RWPE2 (cell line): ENCODE data around the gene COX19.
"Not testable (repeated sequence)": the region's sequence is repeated elsewhere in the genome, so short reads cannot be mapped to it uniquely, and the experiment has no call there.

ENCODE experiments used
- ATAC-seq: fragments of 200-7000 bp; cut with Tn5 transposase; 3 replicates; pipeline ENCODE4 v1.9.1; 2021; ENCODE audit warnings: low read depth
- DNase-seq: peaks from one replicate; pipeline ENCODE4 v3.0.0-alpha.2; 2020; ENCODE audit warnings: low spot score
- H3K27ac ChIP-seq: fragments of 450-650 bp; 2 replicates; pipeline ENCODE4 v1.5.1; 2017; ENCODE audit warnings: mild to moderate bottlenecking; ENCODE audit not compliant: poor library complexity, severe bottlenecking
- H3K27me3 ChIP-seq: fragments of 250-450 bp; sonication (Bioruptor Pico); 2 replicates; pipeline ENCODE4 v1.5.1; 2021; ENCODE audit warnings: mild to moderate bottlenecking, moderate library complexity; ENCODE audit not compliant: insufficient read depth, poor library complexity, severe bottlenecking
- H3K36me3 ChIP-seq: fragments of 250-450 bp; sonication (Bioruptor Pico); 2 replicates; pipeline ENCODE4 v1.5.1; 2020; ENCODE audit warnings: low read depth, mild to moderate bottlenecking, moderate library complexity
- H3K4me1 ChIP-seq: fragments of 250-450 bp; sonication (Bioruptor Pico); 2 replicates; pipeline ENCODE4 v1.5.1; 2021; ENCODE audit warnings: mild to moderate bottlenecking, moderate library complexity; ENCODE audit not compliant: insufficient read depth, poor library complexity, severe bottlenecking
- H3K4me3 ChIP-seq: fragments of 250-450 bp; sonication (Bioruptor Pico); 2 replicates; pipeline ENCODE4 v1.5.1; 2021; ENCODE audit warnings: mild to moderate bottlenecking, moderate library complexity; ENCODE audit not compliant: severe bottlenecking
- H3K9me3 ChIP-seq: fragments of 250-450 bp; sonication (Bioruptor Pico); 2 replicates; pipeline ENCODE4 v1.5.1; 2021; ENCODE audit warnings: mild to moderate bottlenecking, moderate library complexity; ENCODE audit not compliant: severe bottlenecking
- CTCF ChIP-seq: fragments of 450-650 bp; IDR thresholded peaks from one replicate; pipeline ENCODE4 v1.5.1; 2017; ENCODE audit warnings: mild to moderate bottlenecking, moderate library complexity; ENCODE audit not compliant: poor library complexity, severe bottlenecking

Gene COX19

GRCh38 chr7:925601-926000, 49.7 kb downstream of the COX19 start:
- Histone ChIP-seq H3K9me3 (no peaks in the 10 kb centered on the region), H3K4me3 (no peak overlapping the region), H3K36me3 (no peaks in the 10 kb centered on the region), H3K27ac (no peak overlapping the region), H3K4me1 (peaks cover 7% of the 10 kb centered on the region), H3K27me3 (no peaks in the 10 kb centered on the region)
- no peak for TF ChIP-seq CTCF
- no peak for DNase-seq
- no peak for ATAC-seq

- peaks cover 7% of the 10 kb centered on the region for H3K4me1 ChIP-seq
- TF ChIP-seq CTCF, result no peak
- H3K4me3 ChIP-seq, result no peak overlapping the region
- H3K36me3 ChIP-seq, result no peaks in the 10 kb centered on the region
- H3K27ac ChIP-seq, result no peak overlapping the region
- ATAC-seq, result 0 out of 3 replicates have a peak, but pooled peaks have one; percentile 23
- H3K9me3 ChIP-seq, result no peaks in the 10 kb centered on the region
- no peaks in the 10 kb centered on the region for H3K27me3 ChIP-seq
- DNase-seq, result peak; percentile 55
Measured at GRCh38 chr7:924541-925231, 50.7 kb downstream of the COX19 start.

- not testable (repeated sequence) for H3K27me3 ChIP-seq, H3K36me3 ChIP-seq, H3K27ac ChIP-seq, H3K4me1 ChIP-seq, H3K4me3 ChIP-seq, ATAC-seq, H3K9me3 ChIP-seq
- peak; percentile 49 for DNase-seq
Measured at GRCh38 chr7:924042-924441, 51.3 kb downstream of the COX19 start.

GRCh38 chr7:923108-924041, 52.0 kb downstream of the COX19 start:
- TF ChIP-seq CTCF, result no peak
- peak; percentile 62 for DNase-seq
- H3K27ac ChIP-seq, result no peak overlapping the region
- H3K9me3 ChIP-seq, result no peaks in the 10 kb centered on the region
- peaks cover 7% of the 10 kb centered on the region for H3K4me1 ChIP-seq
- H3K27me3 ChIP-seq, result no peaks in the 10 kb centered on the region
- peak; percentile 42; the same call in 1 of the 3 replicates for ATAC-seq
- no peak overlapping the region for H3K4me3 ChIP-seq
- no peaks in the 10 kb centered on the region for H3K36me3 ChIP-seq

GRCh38 chr7:922334-923107, 52.8 kb downstream of the COX19 start:
- ATAC-seq (no peak), DNase-seq (peak; percentile 45)
- TF ChIP-seq CTCF, result no peak
- Histone ChIP-seq H3K27me3 (no peaks in the 10 kb centered on the region), H3K9me3 (no peaks in the 10 kb centered on the region), H3K27ac (no peak overlapping the region), H3K36me3 (no peaks in the 10 kb centered on the region), H3K4me1 (peaks cover 7% of the 10 kb centered on the region), H3K4me3 (no peak overlapping the region)
